AG10803 (cell line): Measurements from ENCODE around the gene DOK5.
A peak's percentile ranks its signal among the peaks of the same experiment; 100 is the strongest.

Experiments used
- DNase-seq: peaks from one replicate; pipeline ENCODE4 v3.0.0; 2010; ENCODE audit warnings: low read depth
- H3K4me3 ChIP-seq: 2 replicates; pipeline ENCODE4 v1.5.1; 2011; ENCODE audit warnings: mild to moderate bottlenecking, low read length, control low read depth
- CTCF ChIP-seq: conservative IDR thresholded peaks from 2 replicates; pipeline ENCODE4 v1.5.1; 2011; ENCODE audit warnings: mild to moderate bottlenecking, low read length, control low read depth, inconsistent platforms

DOK5 gene

GRCh38 chr20:54543369-54543768 is 68.0 kb downstream of the DOK5 start:
- no peak for TF ChIP-seq CTCF
- DNase-seq: no peak
- H3K4me3 ChIP-seq: no peak overlapping the region

- TF ChIP-seq CTCF: no peak
- DNase-seq: peak; percentile 23
- H3K4me3 ChIP-seq: no peak overlapping the region
Observed at GRCh38 chr20:54545676-54546358, 70.4 kb downstream of the DOK5 start.

GRCh38 chr20:54548849-54549248 is 73.5 kb downstream of the DOK5 start:
- no peak overlapping the region for H3K4me3 ChIP-seq
- DNase-seq: no peak
- TF ChIP-seq CTCF: no peak

- H3K4me3 ChIP-seq: no peak overlapping the region
- DNase-seq: peak; percentile 56
- no peak for TF ChIP-seq CTCF
Observed at GRCh38 chr20:54549658-54550326, 74.4 kb downstream of the DOK5 start.

GRCh38 chr20:54550776-54551396 is 75.5 kb downstream of the DOK5 start:
- DNase-seq: peak; percentile 5
- no peak for TF ChIP-seq CTCF
- no peak overlapping the region for H3K4me3 ChIP-seq

GRCh38 chr20:54554006-54554405 is 78.6 kb downstream of the DOK5 start:
- no peak overlapping the region for H3K4me3 ChIP-seq
- no peak for TF ChIP-seq CTCF
- no peak for DNase-seq

- no peak overlapping the region for H3K4me3 ChIP-seq
- no peak for DNase-seq
- TF ChIP-seq CTCF: no peak
Observed at GRCh38 chr20:54555150-54555549, 79.8 kb downstream of the DOK5 start.
